ENCODE measurements around the gene GDI1. TPM values are rescaled to one million over a fixed set of nuclear protein-coding genes. Genes with fewer than 3 reads are reported as not detected.

GDI1 gene
- total RNA-seq, 1 donor from 2014 or later = 143 TPM

DNA sequence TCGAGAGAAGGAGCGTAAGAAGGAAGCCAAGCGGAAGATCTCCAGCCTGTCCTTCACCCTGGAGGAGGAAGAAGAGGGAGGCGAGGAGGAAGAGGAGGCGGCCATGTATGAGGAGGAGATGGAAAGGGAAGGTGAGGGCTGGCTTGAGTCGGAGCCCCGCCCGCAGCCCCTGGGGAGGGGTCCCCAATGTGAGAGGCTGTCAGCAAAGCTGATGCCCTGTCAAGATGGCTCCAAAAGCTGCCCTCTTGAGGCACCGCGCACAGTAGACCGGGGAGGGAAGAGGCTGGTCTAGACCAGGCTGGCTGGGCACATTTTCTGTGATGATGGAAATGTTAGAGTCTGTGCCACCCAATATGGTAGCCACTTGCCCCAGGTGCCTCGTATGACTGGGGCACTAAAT, 9.5 kb downstream of the GDI1 start:
- Histone ChIP-seq H3K4me1 (ENCODE audit: insufficient read depth, low read length) (peaks cover 17% of the 10 kb centered on the region), H3K9ac (ENCODE audit: low read length) (no peak overlapping the region), H3K9me3 (ENCODE audit: insufficient read depth, low read depth, low read length) (no peaks in the 10 kb centered on the region), H3K36me3 (ENCODE audit: insufficient read depth, low read length) (no peaks in the 10 kb centered on the region), H3K79me2 (ENCODE audit: insufficient read depth, low read length) (peaks cover 34% of the 10 kb centered on the region), H3K27me3 (ENCODE audit: insufficient read depth, low read length) (no peaks in the 10 kb centered on the region), H3K4me3 (ENCODE audit: insufficient read depth, low read depth, low read length) (no peak overlapping the region), H3K27ac (ENCODE audit: low read depth, low read length) (no peak overlapping the region), H3K4me2 (ENCODE audit: low read length) (no peak overlapping the region), H4K20me1 (ENCODE audit: insufficient read depth, low read length) (peaks cover 23% of the 10 kb centered on the region), H2AFZ (ENCODE audit: low read depth, low read length) (no peak overlapping the region)
- Mint-ChIP-seq H3K36me3 (ENCODE audit: low read depth, unreplicated experiment) (peaks cover 1% of the 10 kb centered on the region), H3K27me3 (ENCODE audit: low read depth, unreplicated experiment) (no peaks in the 10 kb centered on the region), H3K4me1 (ENCODE audit: low read depth, unreplicated experiment) (no peaks in the 10 kb centered on the region), H3K27ac (ENCODE audit: unreplicated experiment) (no peak overlapping the region), H3K9me3 (ENCODE audit: unreplicated experiment) (no peaks in the 10 kb centered on the region), H3K4me3 (ENCODE audit: unreplicated experiment) (peak overlapping the region; percentile 27)
- DNase-seq (ENCODE audit: low read depth) = no peak
- TF ChIP-seq, protein P1, sequence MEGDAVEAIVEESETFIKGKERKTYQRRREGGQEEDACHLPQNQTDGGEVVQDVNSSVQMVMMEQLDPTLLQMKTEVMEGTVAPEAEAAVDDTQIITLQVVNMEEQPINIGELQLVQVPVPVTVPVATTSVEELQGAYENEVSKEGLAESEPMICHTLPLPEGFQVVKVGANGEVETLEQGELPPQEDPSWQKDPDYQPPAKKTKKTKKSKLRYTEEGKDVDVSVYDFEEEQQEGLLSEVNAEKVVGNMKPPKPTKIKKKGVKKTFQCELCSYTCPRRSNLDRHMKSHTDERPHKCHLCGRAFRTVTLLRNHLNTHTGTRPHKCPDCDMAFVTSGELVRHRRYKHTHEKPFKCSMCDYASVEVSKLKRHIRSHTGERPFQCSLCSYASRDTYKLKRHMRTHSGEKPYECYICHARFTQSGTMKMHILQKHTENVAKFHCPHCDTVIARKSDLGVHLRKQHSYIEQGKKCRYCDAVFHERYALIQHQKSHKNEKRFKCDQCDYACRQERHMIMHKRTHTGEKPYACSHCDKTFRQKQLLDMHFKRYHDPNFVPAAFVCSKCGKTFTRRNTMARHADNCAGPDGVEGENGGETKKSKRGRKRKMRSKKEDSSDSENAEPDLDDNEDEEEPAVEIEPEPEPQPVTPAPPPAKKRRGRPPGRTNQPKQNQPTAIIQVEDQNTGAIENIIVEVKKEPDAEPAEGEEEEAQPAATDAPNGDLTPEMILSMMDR (IDR thresholded peaks at IDR 0.05; ENCODE audit: insufficient read depth, low read depth, low read length) = no peak
- no peak for TF ChIP-seq EZH2 (IDR thresholded peaks at IDR 0.05; ENCODE audit: insufficient read depth, low read length)
- FAIRE-seq = no peak

DNA sequence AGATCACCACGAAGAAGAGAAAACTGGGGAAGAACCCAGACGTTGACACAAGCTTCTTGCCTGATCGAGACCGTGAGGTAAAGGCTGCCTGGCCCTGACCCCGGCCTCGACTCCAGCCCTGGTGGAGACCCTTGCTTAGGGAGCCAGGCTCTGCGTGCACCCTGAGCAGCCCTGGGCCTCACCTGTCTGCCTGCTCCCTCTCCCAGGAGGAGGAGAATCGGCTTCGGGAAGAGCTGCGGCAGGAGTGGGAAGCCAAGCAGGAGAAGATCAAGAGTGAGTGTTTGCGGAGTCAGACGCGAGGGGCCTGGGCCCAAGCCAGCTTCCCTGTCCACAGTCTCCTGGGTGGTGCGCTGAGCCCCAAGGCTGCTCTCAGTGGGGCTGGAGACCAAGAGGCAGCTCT, 11.5 kb downstream of the GDI1 start:
- Mint-ChIP-seq H3K4me1 (ENCODE audit: low read depth, unreplicated experiment) (no peaks in the 10 kb centered on the region), H3K9me3 (ENCODE audit: unreplicated experiment) (no peaks in the 10 kb centered on the region), H3K36me3 (ENCODE audit: low read depth, unreplicated experiment) (peaks cover 2% of the 10 kb centered on the region), H3K4me3 (ENCODE audit: unreplicated experiment) (no peak overlapping the region), H3K27me3 (ENCODE audit: low read depth, unreplicated experiment) (no peaks in the 10 kb centered on the region), H3K27ac (ENCODE audit: unreplicated experiment) (no peak overlapping the region)
- Histone ChIP-seq H2AFZ (ENCODE audit: low read depth, low read length) (no peak overlapping the region), H3K4me1 (ENCODE audit: insufficient read depth, low read length) (peaks cover 17% of the 10 kb centered on the region), H4K20me1 (ENCODE audit: insufficient read depth, low read length) (peaks cover 19% of the 10 kb centered on the region), H3K9ac (ENCODE audit: low read length) (no peak overlapping the region), H3K27ac (ENCODE audit: low read depth, low read length) (no peak overlapping the region), H3K4me3 (ENCODE audit: insufficient read depth, low read depth, low read length) (no peak overlapping the region), H3K27me3 (ENCODE audit: insufficient read depth, low read length) (no peaks in the 10 kb centered on the region), H3K36me3 (ENCODE audit: insufficient read depth, low read length) (no peaks in the 10 kb centered on the region), H3K79me2 (ENCODE audit: insufficient read depth, low read length) (peaks cover 30% of the 10 kb centered on the region), H3K9me3 (ENCODE audit: insufficient read depth, low read depth, low read length) (no peaks in the 10 kb centered on the region), H3K4me2 (ENCODE audit: low read length) (no peak overlapping the region)
- TF ChIP-seq, protein P1 (IDR thresholded peaks at IDR 0.05; ENCODE audit: insufficient read depth, low read depth, low read length) = no peak
- TF ChIP-seq EZH2 (IDR thresholded peaks at IDR 0.05; ENCODE audit: insufficient read depth, low read length) = no peak
- DNase-seq (ENCODE audit: low read depth) = no peak
- FAIRE-seq = no peak

DNA sequence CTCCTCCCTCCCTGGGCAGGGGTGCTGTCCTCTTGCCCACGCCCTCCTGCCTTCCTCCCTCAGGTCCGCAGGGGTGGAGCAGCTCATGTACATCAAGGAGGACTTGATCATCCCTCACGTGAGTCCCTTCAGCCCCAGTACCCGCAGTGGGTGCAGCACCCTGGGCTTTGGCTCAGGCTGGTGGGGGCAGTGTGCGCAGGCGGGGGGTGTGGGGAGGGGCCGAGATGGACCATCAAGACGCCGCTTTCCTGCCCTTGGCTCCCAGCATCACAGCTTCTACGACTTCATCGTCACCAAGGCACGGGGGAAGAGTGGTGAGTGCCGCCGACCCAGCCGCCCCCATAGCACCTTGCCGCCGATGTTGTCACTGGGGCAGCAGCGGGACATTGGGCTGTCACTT, 12.7 kb downstream of the GDI1 start:
- H3K9ac ChIP-seq (ENCODE audit: low read length) = no peak overlapping the region
- peaks cover 6% of the 10 kb centered on the region for H3K36me3 Mint-ChIP-seq (ENCODE audit: low read depth, unreplicated experiment)

More for the DNA sequence above, 12.7 kb downstream of the GDI1 start:
- Histone ChIP-seq H3K36me3 (ENCODE audit: insufficient read depth, low read length) (no peaks in the 10 kb centered on the region), H3K4me1 (ENCODE audit: insufficient read depth, low read length) (peaks cover 15% of the 10 kb centered on the region), H4K20me1 (ENCODE audit: insufficient read depth, low read length) (peaks cover 19% of the 10 kb centered on the region), H3K9me3 (ENCODE audit: insufficient read depth, low read depth, low read length) (no peaks in the 10 kb centered on the region), H3K79me2 (ENCODE audit: insufficient read depth, low read length) (peaks cover 25% of the 10 kb centered on the region), H3K4me2 (ENCODE audit: low read length) (no peak overlapping the region), H3K27me3 (ENCODE audit: insufficient read depth, low read length) (no peaks in the 10 kb centered on the region), H2AFZ (ENCODE audit: low read depth, low read length) (no peak overlapping the region), H3K27ac (ENCODE audit: low read depth, low read length) (no peak overlapping the region), H3K4me3 (ENCODE audit: insufficient read depth, low read depth, low read length) (no peak overlapping the region)
- H3K4me1 Mint-ChIP-seq (ENCODE audit: low read depth, unreplicated experiment) = no peaks in the 10 kb centered on the region
- DNase-seq (ENCODE audit: low read depth) (no peak), FAIRE-seq (no peak)
- peaks cover 1% of the 10 kb centered on the region for H3K9me3 Mint-ChIP-seq (ENCODE audit: unreplicated experiment)
- H3K4me3 Mint-ChIP-seq (ENCODE audit: unreplicated experiment) = no peak overlapping the region
- no peaks in the 10 kb centered on the region for H3K27me3 Mint-ChIP-seq (ENCODE audit: low read depth, unreplicated experiment)
- TF ChIP-seq, protein P1 (IDR thresholded peaks at IDR 0.05; ENCODE audit: insufficient read depth, low read depth, low read length) = no peak
- no peak for TF ChIP-seq EZH2 (IDR thresholded peaks at IDR 0.05; ENCODE audit: insufficient read depth, low read length)
- H3K27ac Mint-ChIP-seq (ENCODE audit: unreplicated experiment) = no peak overlapping the region

Measured in astrocyte (in vitro differentiated cells and primary cell).